GM12878 (cell line): ENCODE data around the gene AGAP1.

Experiments used
- CEBPB ChIP-seq, 2 experiments: fragments of 150-350 bp in 1 of 2; IDR thresholded peaks; 2 replicates each; pipeline ENCODE4 v1.6.1; 2012 to 2014; ENCODE audit warnings: low read depth in 2 of 2, low read length in 2 of 2, borderline replicate concordance in 1 of 2, inconsistent platforms in 1 of 2
- CTCF ChIP-seq, 3 experiments: IDR thresholded peaks in 2 of 3; conservative IDR thresholded peaks in 1 of 3; 2 replicates each; pipeline ENCODE4 v1.5.1; 2011; ENCODE audit warnings: low read depth in 3 of 3, low read length in 3 of 3, mild to moderate bottlenecking in 3 of 3, control low read depth in 2 of 3, moderate library complexity in 2 of 3, inconsistent platforms in 1 of 3, mixed read lengths in 1 of 3; ENCODE audit not compliant: control insufficient read depth in 2 of 3, insufficient read depth in 1 of 3; ENCODE audit errors: extremely low read depth in 1 of 3
- EP300 ChIP-seq, 2 experiments: fragments of 150-350 bp in 1 of 2; IDR thresholded peaks; 2 replicates each; pipeline ENCODE4 v1.6.1; 2011 to 2012; ENCODE audit warnings: low read depth in 2 of 2, low read length in 2 of 2, borderline replicate concordance in 1 of 2, improper control_type of control experiment in 1 of 2, inconsistent platforms in 1 of 2; ENCODE audit not compliant: control insufficient read depth in 1 of 2
- GABPA ChIP-seq: IDR thresholded peaks from 2 replicates; pipeline ENCODE4 v1.6.1; 2014; ENCODE audit warnings: antibody characterized with exemption, low read depth, mild to moderate bottlenecking, inconsistent platforms
- MAX ChIP-seq: IDR thresholded peaks from 2 replicates; pipeline ENCODE4 v1.6.1; 2012; ENCODE audit warnings: low read depth, low read length, improper control_type of control experiment
- NBN ChIP-seq: fragments of 450-650 bp; IDR thresholded peaks from 2 replicates; pipeline ENCODE4 v1.6.1; 2016
- PRDM15 ChIP-seq: fragments of 450-650 bp; formaldehyde crosslinking; IDR thresholded peaks from 2 replicates; pipeline ENCODE4 v1.4.0; 2020; ENCODE audit warnings: mild to moderate bottlenecking, moderate library complexity
- SIN3A ChIP-seq: IDR thresholded peaks from 2 replicates; pipeline ENCODE4 v1.6.1; 2012; ENCODE audit warnings: low read depth, low read length, improper control_type of control experiment
- SREBF1 ChIP-seq: IDR thresholded peaks from 2 replicates; pipeline ENCODE4 v1.6.1; 2012; ENCODE audit warnings: mild to moderate bottlenecking, low read length
- TAF1 ChIP-seq: IDR thresholded peaks from 2 replicates; pipeline ENCODE4 v1.6.1; 2011; ENCODE audit warnings: mild to moderate bottlenecking, low read depth, low read length, borderline replicate concordance
- ZBTB33 ChIP-seq: fragments of 450-650 bp; IDR thresholded peaks from 2 replicates; pipeline ENCODE4 v1.6.1; 2017; ENCODE audit warnings: mild to moderate bottlenecking
- ZBTB40 ChIP-seq: fragments of 450-650 bp; IDR thresholded peaks from 2 replicates; pipeline ENCODE4 v1.6.1; 2016; ENCODE audit warnings: mild to moderate bottlenecking, moderate library complexity, borderline replicate concordance
- ZNF687 ChIP-seq: fragments of 450-650 bp; IDR thresholded peaks from 2 replicates; pipeline ENCODE4 v1.6.1; 2017; ENCODE audit warnings: mild to moderate bottlenecking, moderate library complexity

- TF ChIP-seq CTCF (IDR thresholded peaks at IDR 0.05 in 2 of 3, conservative IDR thresholded peaks at IDR 0.05 in 1 of 3; ENCODE audit: control insufficient read depth in 2 of 3, extremely low read depth in 1 of 3, insufficient read depth in 1 of 3, low read depth in 3 of 3, low read length in 3 of 3) (no peak), NBN (no peak), ZBTB40 (no peak), ZNF687 (no peak), TAF1 (no peak), EP300 (IDR thresholded peaks at IDR 0.05; ENCODE audit: borderline replicate concordance in 1 of 2, control insufficient read depth in 1 of 2, low read depth in 2 of 2, low read length in 2 of 2) (no peak), SREBF1 (no peak), ZBTB33 (no peak), MAX (no peak), CEBPB (IDR thresholded peaks at IDR 0.05; ENCODE audit: borderline replicate concordance in 1 of 2, low read depth in 2 of 2, low read length in 2 of 2) (no peak), SIN3A (no peak), GABPA (no peak), PRDM15 (no peak)
Measured at GRCh38 chr2:235506997-235507615, 13.3 kb downstream of the AGAP1 start.
